ENCODE results near the gene SH2B3.

The SH2B3 gene

DNA sequence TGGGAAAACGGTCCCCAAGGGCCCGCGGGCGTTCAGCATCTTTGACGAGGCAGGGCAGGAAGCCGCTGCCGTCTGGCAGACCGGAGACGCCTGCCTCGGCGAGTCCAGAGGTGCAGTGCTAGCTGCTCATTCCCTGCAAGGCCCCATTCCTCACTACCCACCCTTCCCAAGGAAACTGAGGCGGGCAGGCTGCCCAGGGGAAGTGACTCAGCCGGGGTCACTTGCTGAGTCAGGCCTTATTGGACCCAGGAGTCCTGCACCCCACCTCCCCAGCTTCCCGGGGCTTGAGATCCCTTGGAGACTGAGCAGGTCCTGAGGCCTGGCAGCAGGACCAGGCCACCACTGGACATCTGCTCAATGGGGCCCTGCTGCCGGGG is 3.7 kb downstream of the SH2B3 start:
- H3K4me3 ChIP-seq (ENCODE audit: insufficient read depth, low read length, poor library complexity, severe bottlenecking) = peak overlapping the region; percentile 20
- H3K27ac ChIP-seq (ENCODE audit: low read depth, low read length) = peak overlapping the region; percentile 81
- peaks cover 11% of the 10 kb centered on the region for H3F3A ChIP-seq (ENCODE audit: insufficient read depth)
- H3K9ac ChIP-seq (ENCODE audit: low read length) = peak overlapping the region; percentile 92; the same call in 1 of the 2 replicates
- no peaks in the 10 kb centered on the region for H3K36me3 ChIP-seq (ENCODE audit: low read length)
- H3K9me3 ChIP-seq (ENCODE audit: insufficient read depth, low read length) = no peaks in the 10 kb centered on the region
- TF ChIP-seq, protein P1, sequence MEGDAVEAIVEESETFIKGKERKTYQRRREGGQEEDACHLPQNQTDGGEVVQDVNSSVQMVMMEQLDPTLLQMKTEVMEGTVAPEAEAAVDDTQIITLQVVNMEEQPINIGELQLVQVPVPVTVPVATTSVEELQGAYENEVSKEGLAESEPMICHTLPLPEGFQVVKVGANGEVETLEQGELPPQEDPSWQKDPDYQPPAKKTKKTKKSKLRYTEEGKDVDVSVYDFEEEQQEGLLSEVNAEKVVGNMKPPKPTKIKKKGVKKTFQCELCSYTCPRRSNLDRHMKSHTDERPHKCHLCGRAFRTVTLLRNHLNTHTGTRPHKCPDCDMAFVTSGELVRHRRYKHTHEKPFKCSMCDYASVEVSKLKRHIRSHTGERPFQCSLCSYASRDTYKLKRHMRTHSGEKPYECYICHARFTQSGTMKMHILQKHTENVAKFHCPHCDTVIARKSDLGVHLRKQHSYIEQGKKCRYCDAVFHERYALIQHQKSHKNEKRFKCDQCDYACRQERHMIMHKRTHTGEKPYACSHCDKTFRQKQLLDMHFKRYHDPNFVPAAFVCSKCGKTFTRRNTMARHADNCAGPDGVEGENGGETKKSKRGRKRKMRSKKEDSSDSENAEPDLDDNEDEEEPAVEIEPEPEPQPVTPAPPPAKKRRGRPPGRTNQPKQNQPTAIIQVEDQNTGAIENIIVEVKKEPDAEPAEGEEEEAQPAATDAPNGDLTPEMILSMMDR (IDR thresholded peaks at IDR 0.05; ENCODE audit: insufficient read depth, low read length, poor library complexity, severe bottlenecking) = no peak
- TF ChIP-seq EZH2phosphoT487 (conservative IDR thresholded peaks at IDR 0.05; ENCODE audit: low read length) = no peak
- H3K79me2 ChIP-seq (ENCODE audit: insufficient read depth, low read length) = peaks cover 84% of the 10 kb centered on the region
- peak overlapping the region; percentile 79 for H3K4me2 ChIP-seq (ENCODE audit: low read depth, low read length, poor library complexity, severe bottlenecking)
- H4K20me1 ChIP-seq (ENCODE audit: low read depth, low read length) = peaks cover 9% of the 10 kb centered on the region; the same call in 1 of the 2 replicates
- no peak overlapping the region for H2AFZ ChIP-seq (ENCODE audit: low read depth, low read length, severe bottlenecking)
- H3K9me2 ChIP-seq (replicated peaks; ENCODE audit: insufficient read depth, low read length) = no peaks in the 10 kb centered on the region
- H3K27me3 ChIP-seq (ENCODE audit: low read length) = no peaks in the 10 kb centered on the region

DNA sequence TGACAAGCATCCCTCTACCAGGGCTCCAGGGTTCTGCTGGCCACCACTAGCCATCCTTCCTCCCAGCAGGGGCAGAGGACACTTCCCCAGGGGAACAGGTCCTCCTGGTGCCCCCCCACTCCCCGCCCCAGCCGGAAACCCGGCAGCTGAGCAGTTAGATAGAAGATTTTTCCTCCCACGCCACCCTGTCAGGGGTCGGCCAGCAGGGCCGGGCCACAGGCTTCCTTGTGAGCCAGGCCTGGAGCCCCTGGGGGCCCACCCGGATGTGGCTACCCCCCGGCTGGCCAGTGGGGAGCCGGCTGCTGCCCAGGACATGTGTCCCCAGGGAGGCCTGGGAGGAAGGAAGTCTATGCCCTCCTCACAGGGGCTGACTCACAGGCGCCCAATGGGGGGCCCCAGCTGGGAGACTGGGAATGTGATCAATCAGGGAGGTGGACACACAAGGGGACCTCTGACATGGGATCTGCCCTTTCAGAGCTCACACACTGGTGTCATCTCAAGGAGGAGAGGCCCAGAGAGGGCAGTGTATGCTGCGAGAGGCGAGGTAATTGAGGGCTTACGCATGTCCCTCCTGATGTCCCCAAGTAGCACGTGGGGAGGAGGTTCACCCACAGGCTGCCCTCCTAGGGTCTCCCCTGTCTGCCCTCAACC is 4.2 kb downstream of the SH2B3 start:
- Histone ChIP-seq H3K27ac (ENCODE audit: low read depth, low read length) (peak overlapping the region; percentile 81; the same call in 1 of the 2 replicates), H3K27me3 (ENCODE audit: low read length) (no peaks in the 10 kb centered on the region), H3K9me2 (replicated peaks; ENCODE audit: insufficient read depth, low read length) (no peaks in the 10 kb centered on the region), H3F3A (ENCODE audit: insufficient read depth) (peaks cover 7% of the 10 kb centered on the region; the same call in 1 of the 2 replicates), H4K20me1 (ENCODE audit: low read depth, low read length) (peaks cover 9% of the 10 kb centered on the region; the same call in 1 of the 2 replicates), H3K9me3 (ENCODE audit: insufficient read depth, low read length) (no peaks in the 10 kb centered on the region), H3K79me2 (ENCODE audit: insufficient read depth, low read length) (peaks cover 90% of the 10 kb centered on the region), H3K36me3 (ENCODE audit: low read length) (no peaks in the 10 kb centered on the region), H3K4me3 (ENCODE audit: insufficient read depth, low read length, poor library complexity, severe bottlenecking) (no peak overlapping the region), H3K9ac (ENCODE audit: low read length) (peak overlapping the region; percentile 92; the same call in 1 of the 2 replicates), H2AFZ (ENCODE audit: low read depth, low read length, severe bottlenecking) (no peak overlapping the region), H3K4me2 (ENCODE audit: low read depth, low read length, poor library complexity, severe bottlenecking) (peak overlapping the region; percentile 79)
- TF ChIP-seq, protein P1 (IDR thresholded peaks at IDR 0.05; ENCODE audit: insufficient read depth, low read length, poor library complexity, severe bottlenecking) = no peak
- TF ChIP-seq EZH2phosphoT487 (conservative IDR thresholded peaks at IDR 0.05; ENCODE audit: low read length) = no peak

DNA sequence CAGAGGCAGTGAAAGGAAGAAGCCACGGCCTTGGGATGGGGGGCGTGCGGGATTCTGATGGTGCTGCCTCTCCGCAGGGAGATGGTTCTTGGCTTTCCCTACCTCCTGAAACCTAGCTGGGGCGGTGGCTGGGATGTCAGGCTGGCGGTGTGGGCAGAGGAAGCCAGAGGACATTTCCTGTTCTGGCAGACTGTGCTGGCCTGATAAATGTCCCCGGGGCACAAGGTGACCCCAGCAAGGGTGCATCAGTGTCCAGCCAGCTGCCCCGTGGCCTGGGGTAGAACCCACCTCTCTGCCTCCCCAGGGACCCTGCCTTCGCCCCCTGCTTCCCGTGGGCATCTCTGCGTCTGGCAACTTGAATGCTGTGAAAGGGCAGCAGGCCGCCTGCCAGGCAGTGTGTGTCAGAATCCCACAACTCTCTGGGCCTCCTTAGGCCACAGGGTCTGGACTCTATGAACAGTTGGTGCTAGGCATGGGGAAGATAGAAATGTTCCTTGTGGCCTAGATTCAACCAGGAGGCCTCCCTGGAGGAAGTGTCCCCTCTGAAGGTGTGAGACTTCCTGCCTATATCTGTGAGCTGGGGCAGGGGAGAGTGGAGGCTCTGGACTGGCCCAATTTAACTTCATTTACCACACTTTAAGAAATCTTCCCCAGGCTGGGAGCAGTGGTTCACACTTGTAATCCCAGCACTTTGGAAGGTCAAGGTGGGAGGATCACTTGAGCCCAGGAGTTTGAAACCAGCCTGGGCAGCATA is 4.9 kb downstream of the SH2B3 start:
- H3K36me3 ChIP-seq (ENCODE audit: low read length) = no peaks in the 10 kb centered on the region

More for the DNA sequence above, 4.9 kb downstream of the SH2B3 start:
- 0 out of 2 replicates have a peak, but pooled peaks cover 7% of the 10 kb centered on the region for H3F3A ChIP-seq (ENCODE audit: insufficient read depth)
- H3K79me2 ChIP-seq (ENCODE audit: insufficient read depth, low read length) = peaks cover 97% of the 10 kb centered on the region
- no peak overlapping the region for H2AFZ ChIP-seq (ENCODE audit: low read depth, low read length, severe bottlenecking)
- no peaks in the 10 kb centered on the region for H3K9me2 ChIP-seq (replicated peaks; ENCODE audit: insufficient read depth, low read length)
- H3K9me3 ChIP-seq (ENCODE audit: insufficient read depth, low read length) = no peaks in the 10 kb centered on the region
- H3K4me3 ChIP-seq (ENCODE audit: insufficient read depth, low read length, poor library complexity, severe bottlenecking) = no peak overlapping the region
- no peak overlapping the region for H3K9ac ChIP-seq (ENCODE audit: low read length)
- H3K27me3 ChIP-seq (ENCODE audit: low read length) = no peaks in the 10 kb centered on the region
- H3K27ac ChIP-seq (ENCODE audit: low read depth, low read length) = peak overlapping the region; percentile 18; the same call in 1 of the 2 replicates
- no peak for TF ChIP-seq EZH2phosphoT487 (conservative IDR thresholded peaks at IDR 0.05; ENCODE audit: low read length)
- TF ChIP-seq, protein P1 (IDR thresholded peaks at IDR 0.05; ENCODE audit: insufficient read depth, low read length, poor library complexity, severe bottlenecking) = no peak
- no peak overlapping the region for H3K4me2 ChIP-seq (ENCODE audit: low read depth, low read length, poor library complexity, severe bottlenecking)
- H4K20me1 ChIP-seq (ENCODE audit: low read depth, low read length) = peaks cover 9% of the 10 kb centered on the region; the same call in 1 of the 2 replicates

All from SU-DHL-6 (cell line).